HEK293 (cell line): ENCODE measurements around the gene SLC6A6.

Source experiments
- CTCF ChIA-PET: fragments of 350-600 bp; formaldehyde crosslinking; extraction: SDS; loops from one replicate; lab custom pipeline; 2021; ENCODE audit warnings: antibody characterized with exemption; lab: Yijun Ruan, JAX
- POLR2A ChIA-PET: fragments of 300-600 bp; formaldehyde crosslinking; extraction: SDS; loops from one replicate; lab custom pipeline; 2020; ENCODE audit warnings: antibody characterized with exemption, inconsistent platforms; lab: Yijun Ruan, JAX
- H3K27ac ChIP-seq: fragments of 200-500 bp; sonication (Bioruptor generic); 2 replicates; pipeline ENCODE4 v1.5.1; 2014; ENCODE audit warnings: low read depth, low read length, control low read depth, inconsistent platforms; ENCODE audit errors: extremely low read depth
- H3K36me3 ChIP-seq, 2 experiments: fragments of 200-500 bp in 1 of 2; sonication (Bioruptor generic) in 1 of 2; 1 replicate in 1 of 2; 2 replicates in 1 of 2; pipeline ENCODE4 v1.5.1; 2014 to 2017; ENCODE audit warnings: inconsistent platforms in 2 of 2, low read length in 2 of 2; ENCODE audit not compliant: control insufficient read depth in 2 of 2, insufficient read depth in 1 of 2
- H3K4me1 ChIP-seq: fragments of 200-500 bp; sonication (Bioruptor generic); 2 replicates; pipeline ENCODE4 v1.5.1; 2014; ENCODE audit warnings: mild to moderate bottlenecking, low read length, inconsistent platforms; ENCODE audit not compliant: control insufficient read depth, insufficient read depth
- H3K4me3 ChIP-seq: 2 replicates; pipeline ENCODE4 v1.5.1; 2011; ENCODE audit warnings: low read depth, mild to moderate bottlenecking, control low read depth, low read length, moderate library complexity
- H3K9me3 ChIP-seq: fragments of 200-500 bp; sonication (Bioruptor generic); 2 replicates; pipeline ENCODE4 v1.5.1; 2014; ENCODE audit warnings: low read depth, low read length, inconsistent platforms; ENCODE audit not compliant: control insufficient read depth, insufficient read depth
- EGR2 ChIP-seq: fragments of 450-650 bp; formaldehyde crosslinking; IDR thresholded peaks from 2 replicates; pipeline ENCODE4 v1.5.1; 2016; ENCODE audit warnings: low read depth, missing biosample characterization, missing genetic modification characterization
- GLIS1 ChIP-seq: fragments of 450-650 bp; formaldehyde crosslinking; IDR thresholded peaks from 2 replicates; pipeline ENCODE4 v1.5.1; 2016; ENCODE audit warnings: missing biosample characterization, missing genetic modification characterization
- KLF9 ChIP-seq: fragments of 450-650 bp; formaldehyde crosslinking; IDR thresholded peaks from 2 replicates; pipeline ENCODE4 v1.5.1; 2016; ENCODE audit warnings: missing biosample characterization, missing genetic modification characterization, low read depth
- PRDM1 ChIP-seq: fragments of 450-650 bp; formaldehyde crosslinking; IDR thresholded peaks from 2 replicates; pipeline ENCODE4; 2016; ENCODE audit warnings: missing biosample characterization, missing genetic modification characterization
- SETDB1 ChIP-seq: IDR thresholded peaks from one replicate; pipeline ENCODE4 v1.6.1; 2017; ENCODE audit warnings: mild to moderate bottlenecking, low read length, moderate library complexity, mixed read lengths; ENCODE audit not compliant: insufficient read length
- SP3 ChIP-seq: fragments of 450-650 bp; formaldehyde crosslinking; IDR thresholded peaks from 2 replicates; pipeline ENCODE4 v1.5.1; 2016; ENCODE audit warnings: missing biosample characterization, missing genetic modification characterization
- SP7 ChIP-seq: fragments of 450-650 bp; formaldehyde crosslinking; IDR thresholded peaks from 2 replicates; pipeline ENCODE4 v1.5.1; 2016; ENCODE audit warnings: missing biosample characterization, missing genetic modification characterization
- TCF7L2 ChIP-seq: IDR thresholded peaks from 2 replicates; pipeline ENCODE4 v1.6.1; 2011; ENCODE audit warnings: low read depth, mild to moderate bottlenecking, inconsistent platforms, low read length, moderate library complexity, borderline replicate concordance
- WT1 ChIP-seq: fragments of 450-650 bp; formaldehyde crosslinking; IDR thresholded peaks from 2 replicates; pipeline ENCODE4 v1.5.1; 2016; ENCODE audit warnings: missing biosample characterization, missing genetic modification characterization
- YY1 ChIP-seq: fragments of 450-650 bp; formaldehyde crosslinking; IDR thresholded peaks from 2 replicates; pipeline ENCODE4 v1.5.1; 2018; ENCODE audit warnings: missing biosample characterization, missing genetic modification characterization
- ZBTB1 ChIP-seq: fragments of 450-650 bp; formaldehyde crosslinking; IDR thresholded peaks from 2 replicates; pipeline ENCODE4 v1.5.1; 2016; ENCODE audit warnings: missing biosample characterization, missing genetic modification characterization
- ZBTB17 ChIP-seq: fragments of 450-650 bp; formaldehyde crosslinking; IDR thresholded peaks from 2 replicates; pipeline ENCODE4 v1.5.1; 2016; ENCODE audit warnings: missing biosample characterization, missing genetic modification characterization
- ZBTB20 ChIP-seq: fragments of 450-650 bp; formaldehyde crosslinking; IDR thresholded peaks from 2 replicates; pipeline ENCODE4 v1.5.1; 2016; ENCODE audit warnings: missing biosample characterization, missing genetic modification characterization
- ZFHX2 ChIP-seq: fragments of 450-650 bp; formaldehyde crosslinking; conservative IDR thresholded peaks from 2 replicates; pipeline ENCODE4 v1.5.1; 2016; ENCODE audit warnings: missing biosample characterization, missing genetic modification characterization
- ZFP41 ChIP-seq: fragments of 450-650 bp; formaldehyde crosslinking; IDR thresholded peaks from 2 replicates; pipeline ENCODE4 v1.5.1; 2016; ENCODE audit warnings: missing biosample characterization, missing genetic modification characterization, borderline replicate concordance
- ZIC2 ChIP-seq: fragments of 450-650 bp; formaldehyde crosslinking; IDR thresholded peaks from 2 replicates; pipeline ENCODE4 v1.5.1; 2016; ENCODE audit warnings: missing biosample characterization, missing genetic modification characterization
- ZNF146 ChIP-seq: fragments of 450-650 bp; formaldehyde crosslinking; IDR thresholded peaks from 2 replicates; pipeline ENCODE4 v1.5.1; 2016; ENCODE audit warnings: missing biosample characterization, missing genetic modification characterization
- ZNF223 ChIP-seq: fragments of 450-650 bp; formaldehyde crosslinking; IDR thresholded peaks from 2 replicates; pipeline ENCODE4 v1.5.1; 2016; ENCODE audit warnings: missing biosample characterization, missing genetic modification characterization
- ZNF354C ChIP-seq: fragments of 450-650 bp; formaldehyde crosslinking; IDR thresholded peaks from 2 replicates; pipeline ENCODE4 v1.5.1; 2016; ENCODE audit warnings: missing biosample characterization, missing genetic modification characterization, low read depth, borderline replicate concordance
- ZNF48 ChIP-seq: fragments of 450-650 bp; formaldehyde crosslinking; IDR thresholded peaks from 2 replicates; pipeline ENCODE4 v1.5.1; 2016; ENCODE audit warnings: missing biosample characterization, missing genetic modification characterization
- ZNF548 ChIP-seq: fragments of 450-650 bp; formaldehyde crosslinking; IDR thresholded peaks from 2 replicates; pipeline ENCODE4 v1.5.1; 2016; ENCODE audit warnings: missing biosample characterization, missing genetic modification characterization
- ZNF600 ChIP-seq: fragments of 450-650 bp; formaldehyde crosslinking; IDR thresholded peaks from 2 replicates; pipeline ENCODE4 v1.5.1; 2016; ENCODE audit warnings: missing biosample characterization, missing genetic modification characterization
- ZNF623 ChIP-seq: fragments of 450-650 bp; formaldehyde crosslinking; IDR thresholded peaks from 2 replicates; pipeline ENCODE4 v1.5.1; 2016; ENCODE audit warnings: missing biosample characterization, missing genetic modification characterization
- ZNF664 ChIP-seq: fragments of 450-650 bp; formaldehyde crosslinking; IDR thresholded peaks from 2 replicates; pipeline ENCODE4 v1.5.1; 2016; ENCODE audit warnings: missing biosample characterization, missing genetic modification characterization
- ZNF677 ChIP-seq: fragments of 450-650 bp; IDR thresholded peaks from 2 replicates; pipeline ENCODE4 v1.5.0; 2018; ENCODE audit warnings: missing biosample characterization, mild to moderate bottlenecking, missing genetic modification characterization, moderate library complexity
- ZSCAN23 ChIP-seq: fragments of 450-650 bp; formaldehyde crosslinking; IDR thresholded peaks from 2 replicates; pipeline ENCODE4 v1.5.1; 2016; ENCODE audit warnings: missing biosample characterization, missing genetic modification characterization
- ZSCAN30 ChIP-seq: fragments of 450-650 bp; IDR thresholded peaks from 2 replicates; pipeline ENCODE4 v1.5.1; 2018; ENCODE audit warnings: missing biosample characterization, mild to moderate bottlenecking, missing genetic modification characterization, moderate library complexity
- TF ChIP-seq, protein P1 (sequence below): fragments of 450-650 bp; IDR thresholded peaks from 2 replicates; pipeline ENCODE4 v1.5.1; 2018; ENCODE audit warnings: missing biosample characterization, mild to moderate bottlenecking, missing genetic modification characterization
- TF ChIP-seq, protein P2 (sequence below): fragments of 450-650 bp; formaldehyde crosslinking; IDR thresholded peaks from 2 replicates; pipeline ENCODE4 v1.5.1; 2016; ENCODE audit warnings: missing biosample characterization, missing genetic modification characterization, low read depth
- TF ChIP-seq, protein P3 (sequence below): fragments of 450-650 bp; formaldehyde crosslinking; optimal IDR thresholded peaks from 2 replicates; pipeline ENCODE3; 2016; ENCODE audit warnings: missing biosample characterization, mild to moderate bottlenecking, missing genetic modification characterization

Gene SLC6A6

DNA sequence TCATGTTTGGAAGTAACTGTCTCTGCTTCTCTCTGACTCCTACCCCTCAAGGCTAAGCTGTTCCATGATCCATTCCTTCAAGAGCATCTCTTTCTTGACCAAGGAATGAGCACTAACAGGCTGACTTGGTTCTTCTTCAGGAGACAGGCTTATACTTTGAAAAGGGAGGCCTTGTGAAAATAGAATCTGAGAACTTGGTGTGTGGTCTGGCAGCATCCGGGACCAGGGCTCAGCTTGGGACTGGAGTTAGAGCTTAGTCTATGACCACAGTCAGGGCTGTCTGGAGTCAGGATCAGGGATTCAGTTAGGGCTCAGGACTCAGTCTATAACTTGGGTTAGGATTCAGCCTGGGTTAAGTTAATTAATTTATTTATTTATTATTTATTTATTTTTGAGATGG lies 44.9 kb upstream of the SLC6A6 start:
- Histone ChIP-seq H3K9me3 (no peaks in the 10 kb centered on the region), H3K27ac (no peak overlapping the region), H3K36me3 (no peaks in the 10 kb centered on the region), H3K4me3 (no peak overlapping the region), H3K4me1 (no peaks in the 10 kb centered on the region)
- TF ChIP-seq TCF7L2 (no peak), ZFP41 (tag by site-specific recombination) (no peak), SP3 (tag by site-specific recombination) (no peak), SETDB1 (no peak), ZNF354C (tag by site-specific recombination) (no peak), ZNF623 (no peak)
- CTCF ChIA-PET, result interaction anchor here (0.6 to 1.2 kb wide), 3 partner anchors 12 to 153 kb away, joined by 3 read pairs; no protein-coding TSS in a partner anchor
- POLR2A ChIA-PET, result no interaction called here

DNA sequence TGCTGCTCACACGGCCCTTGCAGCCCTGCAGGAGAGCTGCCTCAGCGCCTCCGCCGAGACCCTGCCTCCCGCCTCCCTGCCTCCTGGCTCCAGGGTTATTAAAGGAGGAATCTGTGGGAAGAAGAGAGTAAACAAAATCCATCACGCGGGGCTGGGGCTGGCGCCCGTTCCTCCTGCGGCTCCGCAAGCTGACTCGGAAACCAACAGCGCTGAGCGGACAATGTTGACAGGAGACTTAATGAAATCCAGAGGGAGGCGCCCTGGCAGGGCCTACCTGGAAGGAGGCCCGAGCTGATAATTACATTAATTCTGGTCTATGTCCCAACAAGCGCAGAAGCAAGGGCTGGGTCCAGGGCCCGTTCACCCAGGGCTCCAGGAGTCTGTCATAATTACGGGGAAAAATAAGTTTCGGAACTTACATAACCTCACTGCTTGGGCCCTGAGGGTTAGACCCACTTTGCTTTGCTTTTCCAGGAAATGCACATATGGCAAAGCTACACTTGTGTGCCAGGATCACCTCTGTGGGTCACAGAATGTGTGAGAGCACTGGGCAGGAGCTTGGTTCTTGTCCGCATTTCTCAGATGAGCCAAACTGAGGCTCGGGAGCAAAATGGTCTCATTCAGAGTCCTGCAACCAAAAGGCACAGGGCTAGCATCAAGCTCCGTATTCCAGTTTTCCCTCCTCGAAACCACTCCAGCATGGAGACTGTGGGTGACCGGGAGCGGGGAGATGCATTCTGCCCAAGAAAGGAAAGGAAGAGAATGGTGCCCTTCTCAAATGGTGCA lies 43.8 kb upstream of the SLC6A6 start:
- H3K27ac ChIP-seq, result no peak overlapping the region
- no peaks in the 10 kb centered on the region for H3K36me3 ChIP-seq
- no peaks in the 10 kb centered on the region for H3K9me3 ChIP-seq
- no peak overlapping the region for H3K4me3 ChIP-seq
- POLR2A ChIA-PET, result no interaction called here
- H3K4me1 ChIP-seq, result no peaks in the 10 kb centered on the region
- CTCF ChIA-PET, result interaction anchor here (0.8 to 1.2 kb wide), 2 partner anchors 14 to 97 kb away, joined by 3 read pairs; no protein-coding TSS in a partner anchor
- peak; percentile 71 for TF ChIP-seq ZIC2
- peak; percentile 38; the same call in 1 of the 2 replicates for TF ChIP-seq ZNF600 (tag by site-specific recombination)
- TF ChIP-seq ZSCAN23, result no peak
- TF ChIP-seq ZNF548 (tag by site-specific recombination), result no peak
- TF ChIP-seq ZFHX2 (tag by site-specific recombination), result peak; percentile 56
- TF ChIP-seq, protein P1, sequence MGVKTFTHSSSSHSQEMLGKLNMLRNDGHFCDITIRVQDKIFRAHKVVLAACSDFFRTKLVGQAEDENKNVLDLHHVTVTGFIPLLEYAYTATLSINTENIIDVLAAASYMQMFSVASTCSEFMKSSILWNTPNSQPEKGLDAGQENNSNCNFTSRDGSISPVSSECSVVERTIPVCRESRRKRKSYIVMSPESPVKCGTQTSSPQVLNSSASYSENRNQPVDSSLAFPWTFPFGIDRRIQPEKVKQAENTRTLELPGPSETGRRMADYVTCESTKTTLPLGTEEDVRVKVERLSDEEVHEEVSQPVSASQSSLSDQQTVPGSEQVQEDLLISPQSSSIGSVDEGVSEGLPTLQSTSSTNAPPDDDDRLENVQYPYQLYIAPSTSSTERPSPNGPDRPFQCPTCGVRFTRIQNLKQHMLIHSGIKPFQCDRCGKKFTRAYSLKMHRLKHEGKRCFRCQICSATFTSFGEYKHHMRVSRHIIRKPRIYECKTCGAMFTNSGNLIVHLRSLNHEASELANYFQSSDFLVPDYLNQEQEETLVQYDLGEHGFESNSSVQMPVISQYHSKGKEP (tag by site-specific recombination), result 0 out of 2 replicates have a peak, but pooled peaks have one; percentile 13
- no peak for TF ChIP-seq KLF9 (tag by site-specific recombination)
- peak; percentile 63; the same call in 1 of the 2 replicates for TF ChIP-seq EGR2 (tag by site-specific recombination)
- TF ChIP-seq SP7 (tag by site-specific recombination), result 0 out of 2 replicates have a peak, but pooled peaks have one; percentile 21
- TF ChIP-seq ZBTB20 (tag by site-specific recombination), result peak; percentile 98
- TF ChIP-seq GLIS1, result peak; percentile 94
- peak; percentile 69 for TF ChIP-seq WT1
- TF ChIP-seq ZNF48 (tag by site-specific recombination), result no peak
- TF ChIP-seq YY1 (tag by site-specific recombination), result no peak
- peak; percentile 57 for TF ChIP-seq ZBTB17 (tag by site-specific recombination)
- TF ChIP-seq ZNF146 (tag by site-specific recombination), result no peak

DNA sequence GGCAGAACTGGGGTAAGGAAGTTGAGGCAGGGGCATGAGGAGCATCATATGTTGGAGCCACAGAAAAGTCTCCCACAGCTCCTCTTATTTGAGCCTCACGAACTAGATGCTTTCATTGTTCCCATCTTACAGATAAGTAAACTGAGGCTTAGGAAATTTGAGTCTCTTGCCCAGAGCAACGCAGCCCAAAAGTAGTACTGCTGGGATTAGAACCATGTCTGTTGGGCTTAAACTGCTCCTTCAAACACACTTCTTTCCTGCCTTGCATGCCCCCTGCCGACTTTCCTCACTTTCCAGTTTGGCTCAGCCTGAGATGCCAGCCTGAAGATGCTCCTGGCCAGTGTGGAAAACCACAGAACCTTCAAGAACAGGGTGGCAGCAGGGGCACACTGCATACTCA lies 43.1 kb upstream of the SLC6A6 start:
- no peaks in the 10 kb centered on the region for H3K9me3 ChIP-seq
- H3K27ac ChIP-seq, result no peak overlapping the region
- ChIA-PET CTCF (no interaction called here), POLR2A (no interaction called here)
- no peak overlapping the region for H3K4me3 ChIP-seq
- H3K36me3 ChIP-seq, result no peaks in the 10 kb centered on the region
- H3K4me1 ChIP-seq, result no peaks in the 10 kb centered on the region
- no peak for TF ChIP-seq ZNF664 (tag by site-specific recombination)
- TF ChIP-seq, protein P2, sequence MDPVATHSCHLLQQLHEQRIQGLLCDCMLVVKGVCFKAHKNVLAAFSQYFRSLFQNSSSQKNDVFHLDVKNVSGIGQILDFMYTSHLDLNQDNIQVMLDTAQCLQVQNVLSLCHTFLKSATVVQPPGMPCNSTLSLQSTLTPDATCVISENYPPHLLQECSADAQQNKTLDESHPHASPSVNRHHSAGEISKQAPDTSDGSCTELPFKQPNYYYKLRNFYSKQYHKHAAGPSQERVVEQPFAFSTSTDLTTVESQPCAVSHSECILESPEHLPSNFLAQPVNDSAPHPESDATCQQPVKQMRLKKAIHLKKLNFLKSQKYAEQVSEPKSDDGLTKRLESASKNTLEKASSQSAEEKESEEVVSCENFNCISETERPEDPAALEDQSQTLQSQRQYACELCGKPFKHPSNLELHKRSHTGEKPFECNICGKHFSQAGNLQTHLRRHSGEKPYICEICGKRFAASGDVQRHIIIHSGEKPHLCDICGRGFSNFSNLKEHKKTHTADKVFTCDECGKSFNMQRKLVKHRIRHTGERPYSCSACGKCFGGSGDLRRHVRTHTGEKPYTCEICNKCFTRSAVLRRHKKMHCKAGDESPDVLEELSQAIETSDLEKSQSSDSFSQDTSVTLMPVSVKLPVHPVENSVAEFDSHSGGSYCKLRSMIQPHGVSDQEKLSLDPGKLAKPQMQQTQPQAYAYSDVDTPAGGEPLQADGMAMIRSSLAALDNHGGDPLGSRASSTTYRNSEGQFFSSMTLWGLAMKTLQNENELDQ, result no peak
- no peak for TF ChIP-seq ZNF677 (tag by site-specific recombination)
- TF ChIP-seq ZBTB1, result no peak
- TF ChIP-seq ZNF223 (tag by site-specific recombination), result no peak
- TF ChIP-seq, protein P3, sequence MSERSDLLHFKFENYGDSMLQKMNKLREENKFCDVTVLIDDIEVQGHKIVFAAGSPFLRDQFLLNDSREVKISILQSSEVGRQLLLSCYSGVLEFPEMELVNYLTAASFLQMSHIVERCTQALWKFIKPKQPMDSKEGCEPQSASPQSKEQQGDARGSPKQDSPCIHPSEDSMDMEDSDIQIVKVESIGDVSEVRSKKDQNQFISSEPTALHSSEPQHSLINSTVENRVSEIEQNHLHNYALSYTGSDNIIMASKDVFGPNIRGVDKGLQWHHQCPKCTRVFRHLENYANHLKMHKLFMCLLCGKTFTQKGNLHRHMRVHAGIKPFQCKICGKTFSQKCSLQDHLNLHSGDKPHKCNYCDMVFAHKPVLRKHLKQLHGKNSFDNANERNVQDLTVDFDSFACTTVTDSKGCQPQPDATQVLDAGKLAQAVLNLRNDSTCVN (tag by site-specific recombination), result no peak
- TF ChIP-seq ZSCAN30 (tag by site-specific recombination), result no peak
- no peak for TF ChIP-seq PRDM1 (tag by site-specific recombination)
